Measurements from ENCODE around the gene SNTG2. TPM values are rescaled to one million over a fixed set of nuclear protein-coding genes. Genes with fewer than 3 reads are reported as not detected.

The SNTG2 gene
- total and polyA plus RNA-seq, 12 donors: 0.26 to 4.3 (median 0.72) TPM; not detected in 1

DNA sequence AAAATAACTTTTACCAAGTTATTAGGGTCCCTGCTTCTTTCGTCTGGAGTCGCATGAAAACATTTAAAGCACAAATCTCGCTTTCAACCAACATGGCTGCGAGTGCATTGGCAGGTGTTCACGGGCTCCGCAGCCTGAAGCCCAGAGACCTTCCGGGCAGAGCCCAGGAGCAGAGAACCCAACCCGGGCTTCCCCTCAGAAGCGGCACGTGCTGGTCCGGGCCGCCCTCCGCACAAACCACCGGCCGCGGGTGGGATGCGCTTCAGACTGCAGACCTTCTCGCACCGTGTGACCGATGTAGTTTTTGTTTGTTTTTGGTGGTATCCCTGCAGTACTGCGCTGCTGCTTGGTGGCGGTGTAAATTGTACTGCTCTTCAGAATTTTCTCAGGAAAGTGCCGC, 357.0 kb downstream of the SNTG2 start:
- no peak for TF ChIP-seq POLR2A (IDR thresholded peaks at IDR 0.05)
- Histone ChIP-seq H3K4me1 (replicated peaks in 1 of 2) (no peaks in the 10 kb centered on the region), H3K27ac (no peak overlapping the region), H3K27me3 (no peaks in the 10 kb centered on the region), H3K36me3 (replicated peaks in 1 of 2) (no peaks in the 10 kb centered on the region), H3K4me3 (no peak overlapping the region), H3K9me3 (replicated peaks in 1 of 3) (no peaks in the 10 kb centered on the region)
- intact Hi-C loops (cut with DNase I): no loop called here
- 91 to 92% (median 92%) methylated on average over 23 of the region's 23 CpGs for WGBS, 4 donors
- DNase-seq: no peak

- Histone ChIP-seq H3K4me3 (no peak overlapping the region), H3K36me3 (replicated peaks in 1 of 2) (no peaks in the 10 kb centered on the region), H3K4me1 (replicated peaks in 1 of 2) (no peaks in the 10 kb centered on the region), H3K27me3 (no peaks in the 10 kb centered on the region), H3K9me3 (replicated peaks in 1 of 3) (no peaks in the 10 kb centered on the region), H3K27ac (no peak overlapping the region)
- TF ChIP-seq POLR2A (IDR thresholded peaks at IDR 0.05) (no peak), CTCF (IDR thresholded peaks at IDR 0.05) (no peak)
- WGBS, 4 donors: 84 to 93% (median 89%) methylated on average over 8 of the region's 8 CpGs
- no peak for DNase-seq
- intact Hi-C loops (cut with DNase I): no loop called here
These were observed 358.0 kb downstream of the SNTG2 start for GRCh38 chr2:1308678-1309077.

DNA sequence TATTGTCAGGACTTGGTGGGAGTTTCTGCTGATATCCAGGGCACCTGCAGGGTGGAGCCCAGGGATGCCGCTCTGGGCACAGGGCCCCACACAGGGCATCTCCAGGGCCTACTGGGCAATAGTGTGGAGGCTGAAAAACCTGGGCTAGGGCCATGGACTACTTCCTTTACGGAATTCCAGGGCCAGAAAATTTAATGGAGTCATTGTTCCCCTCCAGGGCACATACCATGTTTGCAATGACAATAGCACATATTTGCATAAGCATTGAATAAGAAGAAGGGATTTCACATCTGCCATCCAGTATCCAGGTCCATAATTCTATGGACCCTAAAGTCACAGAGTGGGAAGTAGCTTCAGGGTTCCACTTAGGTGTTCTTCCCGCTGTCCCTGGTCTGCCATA, 358.9 kb downstream of the SNTG2 start:
- 78 to 91% (median 86%) methylated on average over 3 of the region's 3 CpGs for WGBS, 4 donors
- no peaks in the 10 kb centered on the region for H3K36me3 ChIP-seq (replicated peaks in 1 of 2)
- TF ChIP-seq CTCF (IDR thresholded peaks at IDR 0.05): no peak
- TF ChIP-seq POLR2A (IDR thresholded peaks at IDR 0.05): no peak
- no peaks in the 10 kb centered on the region for H3K4me1 ChIP-seq (replicated peaks in 1 of 2)
- H3K27me3 ChIP-seq: no peaks in the 10 kb centered on the region
- H3K27ac ChIP-seq: no peak overlapping the region
- no peaks in the 10 kb centered on the region for H3K9me3 ChIP-seq (replicated peaks in 1 of 3)
- no peak for DNase-seq
- intact Hi-C loops (cut with DNase I): no loop called here
- no peak overlapping the region for H3K4me3 ChIP-seq

- intact Hi-C loops (cut with DNase I): no loop called here
- WGBS, 4 donors: 76 to 94% (median 87%) methylated on average over 6 to 7 of the region's 7 CpGs
- Histone ChIP-seq H3K27ac (no peak overlapping the region), H3K9me3 (replicated peaks in 1 of 3) (no peaks in the 10 kb centered on the region), H3K27me3 (no peaks in the 10 kb centered on the region), H3K4me1 (replicated peaks in 1 of 2) (no peaks in the 10 kb centered on the region), H3K4me3 (no peak overlapping the region), H3K36me3 (replicated peaks in 1 of 2) (no peaks in the 10 kb centered on the region)
- no peak for DNase-seq
- TF ChIP-seq POLR2A (IDR thresholded peaks at IDR 0.05): no peak
- no peak for TF ChIP-seq CTCF (IDR thresholded peaks at IDR 0.05)
These were observed 359.6 kb downstream of the SNTG2 start for GRCh38 chr2:1310202-1310601.

DNA sequence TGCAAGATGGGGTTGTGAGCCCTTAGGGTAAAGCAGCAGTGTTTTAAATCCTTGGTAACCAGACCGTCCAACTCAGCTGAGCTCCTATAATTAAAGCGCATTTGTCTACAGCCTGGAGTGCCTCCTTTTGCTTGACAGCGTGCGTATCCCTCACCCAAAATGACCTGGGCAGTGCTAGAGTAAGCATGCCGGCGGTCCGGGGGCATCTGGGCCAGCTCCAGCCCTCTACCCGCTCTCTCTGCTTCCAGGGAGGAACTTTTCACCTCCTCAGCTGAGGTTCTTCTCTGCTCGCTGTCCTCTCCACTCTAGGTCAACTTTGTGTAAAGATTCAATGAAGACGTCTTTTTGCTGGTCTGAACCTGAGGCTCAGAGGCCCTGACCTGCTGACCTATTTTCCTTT, 360.2 kb downstream of the SNTG2 start:
- 84 to 92% (median 88%) methylated on average over 8 to 10 of the region's 10 CpGs for WGBS, 4 donors
- Histone ChIP-seq H3K9me3 (replicated peaks in 1 of 3) (no peaks in the 10 kb centered on the region), H3K36me3 (replicated peaks in 1 of 2) (no peaks in the 10 kb centered on the region), H3K4me3 (no peak overlapping the region), H3K4me1 (replicated peaks in 1 of 2) (no peaks in the 10 kb centered on the region), H3K27ac (no peak overlapping the region), H3K27me3 (no peaks in the 10 kb centered on the region)
- no peak for DNase-seq
- TF ChIP-seq POLR2A (IDR thresholded peaks at IDR 0.05) (no peak), CTCF (IDR thresholded peaks at IDR 0.05) (no peak)
- intact Hi-C loops (cut with DNase I): no loop called here
